Stomach (tissue), 9 donors: ENCODE data around the gene NEAT1. TPM values are rescaled to one million over a fixed set of nuclear protein-coding genes. Genes with fewer than 3 reads are reported as not detected.

Experiments used
- DNase-seq, 2 donors: peaks; one replicate each; pipeline versions ENCODE4 v3.0.0 to v3.0.0-alpha.2; 2013 to 2019
- H3K27ac ChIP-seq, 5 donors: fragments of 200-600 bp in 4 of 5; sonication (generic) in 4 of 5; one replicate each; pipeline ENCODE4 v1.5.1; 2013 to 2019; ENCODE audit warnings: mild to moderate bottlenecking in 1 of 5, moderate library complexity in 1 of 5
- H3K27me3 ChIP-seq, 3 donors: fragments of 200-600 bp; sonication (generic); one replicate each; pipeline ENCODE4 v1.5.1; 2017 to 2019; ENCODE audit warnings: mixed run types in 1 of 3
- H3K36me3 ChIP-seq, 4 donors: fragments of 200-600 bp; sonication (generic); 1 replicate in 3 of 4; 2 replicates in 1 of 4; pipeline ENCODE4 v1.5.1; 2016 to 2019
- H3K4me1 ChIP-seq, 4 donors: fragments of 200-600 bp; sonication (generic); one replicate each; pipeline ENCODE4 v1.5.1; 2016 to 2019
- H3K4me3 ChIP-seq, 4 donors: fragments of 200-600 bp; sonication (generic) in 3 of 4; one replicate each; pipeline ENCODE4 v1.5.1; 2016 to 2019; ENCODE audit warnings: mild to moderate bottlenecking in 1 of 4
- H3K9me3 ChIP-seq, 4 donors: fragments of 200-600 bp; sonication (generic); one replicate each; pipeline ENCODE4 v1.5.1; 2016 to 2019
- CTCF ChIP-seq, 7 experiments: fragments of 450-650 bp in 4 of 7; fragments of 200-600 bp in 3 of 7; sonication (generic) in 3 of 7; IDR thresholded peaks; one replicate each; pipeline ENCODE4 v1.5.1; 2016 to 2019; ENCODE audit warnings: antibody characterized with exemption in 7 of 7, control low read depth in 2 of 7, mild to moderate bottlenecking in 1 of 7
- EP300 ChIP-seq: sonication (generic); formaldehyde crosslinking; IDR thresholded peaks from one replicate; pipeline ENCODE4 v1.6.1; 2017; ENCODE audit warnings: antibody characterized with exemption
- POLR2A ChIP-seq, 4 donors: fragments of 450-650 bp; IDR thresholded peaks; one replicate each; pipeline ENCODE4 v1.6.1; 2016; ENCODE audit warnings: antibody characterized with exemption in 4 of 4, control low read depth in 2 of 4, mild to moderate bottlenecking in 1 of 4, moderate library complexity in 1 of 4
- POLR2AphosphoS5 ChIP-seq, 3 donors: sonication (generic); formaldehyde crosslinking; IDR thresholded peaks; one replicate each; pipeline ENCODE4 v1.6.1; 2016; ENCODE audit warnings: antibody characterized with exemption in 3 of 3
- WGBS, 5 donors: extraction: QIAGEN DNeasy Blood & Tissue Kit in 3 of 5; methylation state at CpG; one replicate each; pipeline versions ENCODE4 v1.1.5 to v1.1.7; 2013 to 2018; 5-methylcytosine and 5-hydroxymethylcytosine counted together
- intact Hi-C: fragments of 100-400 bp; cut with DNase I; formaldehyde crosslinking; loops from one replicate; pipeline ENCODE4 v1.15.1; 2023; ENCODE audit warnings: low total_unique reads
- polyA plus RNA-seq, 3 donors: library from polyadenylated mRNA; stranded (reverse); fragments of 200-250 nt; gene quantifications; one replicate each; pipeline ENCODE4 v1.2.3, GENCODE V29; 2013
- total RNA-seq, 5 donors: library from RNA; depleted of rRNA; stranded (reverse); fragments of >200 nt; gene quantifications; one replicate each; pipeline versions ENCODE4 v1.1.0 to v1.2.3, GENCODE V29; 2014 to 2016
- donor health status: healthy with polysubstance abuse.
- donor health status: Bipolar disorder and iron deficiency.
- donor health status: healthy.

NEAT1 gene
- total and polyA plus RNA-seq, 8 donors, result 131 to 2,124 (median 707) TPM

- peak overlapping the region in 4 of 5 donors; percentile 98 to 100 (median 100) for H3K27ac ChIP-seq
Measured at GRCh38 chr11:65431451-65432099, 9.0 kb downstream of the NEAT1 start.

DNA sequence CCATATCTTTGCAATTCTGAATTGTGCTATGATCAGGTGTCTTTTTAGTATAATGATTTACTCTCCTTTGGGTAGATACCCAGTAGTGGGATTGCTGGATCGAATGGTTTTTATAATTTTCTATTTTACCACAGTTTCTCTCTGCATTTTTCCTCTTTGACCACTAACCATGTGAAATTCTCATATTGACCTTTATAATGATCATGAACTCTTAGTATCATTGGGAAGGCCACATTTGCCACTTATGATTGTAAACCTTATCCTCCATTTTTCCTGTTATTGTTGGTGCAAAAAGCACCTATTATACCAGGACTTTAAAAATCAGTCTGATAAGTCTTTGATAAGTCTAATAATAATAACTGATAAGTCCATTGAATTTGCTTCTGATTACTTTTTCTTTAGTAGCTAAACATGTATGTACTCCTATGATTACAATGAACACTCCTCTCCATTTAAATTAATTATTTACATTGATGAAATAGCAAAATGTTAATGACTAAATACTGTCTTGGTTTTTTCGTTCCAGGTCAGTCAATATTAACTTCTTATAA, 9.6 kb downstream of the NEAT1 start:
- Histone ChIP-seq H3K9me3 (no peaks in the 10 kb centered on the region), H3K4me1 (peaks cover 54 to 98% (median 79%) of the 10 kb centered on the region in 4 donors), H3K27ac (peak overlapping the region in 4 of 5 donors; percentile 98 to 100 (median 100)), H3K27me3 (no peaks in the 10 kb centered on the region), H3K4me3 (peak overlapping the region in 2 of 4 donors; percentile 81 to 91), H3K36me3 (peaks cover 36 to 53% (median 43%) of the 10 kb centered on the region in 4 donors)
- intact Hi-C loops, result no loop called here
- 47 to 65% (median 57%) methylated on average over 2 of the region's 2 CpGs for whole genome bisulfite sequencing, 5 donors
- DNase-seq, result no peak
- TF ChIP-seq POLR2AphosphoS5 (IDR thresholded peaks at IDR 0.05) (peak in 1 of 3 donors; percentile 52), CTCF (IDR thresholded peaks at IDR 0.05) (no peak)

More at GRCh38 chr11:65431451-65432099, 9.0 kb downstream of the NEAT1 start:
- WGBS, 5 donors, result 44 to 61% (median 51%) methylated on average over 4 of the region's 4 CpGs
- TF ChIP-seq EP300 (no peak), POLR2AphosphoS5 (IDR thresholded peaks at IDR 0.05) (peak; percentile 49 to 95 (median 83))
- DNase-seq, result peak in 1 of 2 donors; percentile 50
- peak overlapping the region in 2 of 4 donors; percentile 81 to 91 for H3K4me3 ChIP-seq
- no peaks in the 10 kb centered on the region for H3K9me3 ChIP-seq
- peaks cover 60 to 100% (median 81%) of the 10 kb centered on the region in 4 donors for H3K4me1 ChIP-seq
- H3K27me3 ChIP-seq, result no peaks in the 10 kb centered on the region
- peaks cover 36 to 53% (median 44%) of the 10 kb centered on the region in 4 donors for H3K36me3 ChIP-seq
- intact Hi-C loops, result no loop called here

GRCh38 chr11:65432686-65433582, 10.3 kb downstream of the NEAT1 start:
- peaks cover 41 to 59% (median 49%) of the 10 kb centered on the region in 4 donors for H3K36me3 ChIP-seq
- peaks cover 50 to 96% (median 74%) of the 10 kb centered on the region in 4 donors for H3K4me1 ChIP-seq
- 87 to 97% (median 93%) methylated on average over 1 of the region's 1 CpG for WGBS, 5 donors
- TF ChIP-seq POLR2A (IDR thresholded peaks at IDR 0.05) (peak in 2 of 4 donors; percentile 19), CTCF (IDR thresholded peaks at IDR 0.05) (no peak), POLR2AphosphoS5 (IDR thresholded peaks at IDR 0.05) (peak in 2 of 3 donors; percentile 31 to 79)
- no peaks in the 10 kb centered on the region for H3K27me3 ChIP-seq
- peak in 1 of 2 donors; percentile 57 for DNase-seq
- intact Hi-C loops, result no loop called here
- H3K9me3 ChIP-seq, result no peaks in the 10 kb centered on the region
- peak overlapping the region in 2 of 4 donors; percentile 11 to 17 for H3K4me3 ChIP-seq
- peak overlapping the region in 4 of 5 donors; percentile 29 to 100 (median 98) for H3K27ac ChIP-seq

DNA sequence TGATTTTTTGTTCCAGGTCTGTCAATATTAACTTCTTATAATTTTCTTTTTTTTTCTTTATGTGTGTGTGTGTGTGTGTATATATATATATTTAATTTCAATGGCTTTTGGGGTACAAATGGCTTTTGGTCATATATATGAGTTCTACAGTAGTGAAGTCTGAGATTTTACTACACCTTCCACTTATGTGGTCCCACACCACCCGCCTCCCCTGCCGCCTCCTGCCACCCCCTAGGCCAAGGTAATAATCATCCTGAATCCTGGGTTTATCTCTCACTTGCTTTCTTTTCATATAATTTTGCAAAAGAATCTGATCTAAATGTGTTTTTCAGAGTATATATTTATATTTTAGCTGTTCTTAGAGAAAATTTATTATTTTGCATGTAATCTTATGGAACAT, 11.1 kb downstream of the NEAT1 start:
- no peaks in the 10 kb centered on the region for H3K9me3 ChIP-seq
- H3K27ac ChIP-seq, result peak overlapping the region in 3 of 5 donors; percentile 48 to 63 (median 62)
- H3K36me3 ChIP-seq, result peaks cover 47 to 66% (median 54%) of the 10 kb centered on the region in 4 donors
- intact Hi-C loops, result no loop called here
- TF ChIP-seq POLR2AphosphoS5 (IDR thresholded peaks at IDR 0.05) (no peak), CTCF (IDR thresholded peaks at IDR 0.05) (no peak), POLR2A (IDR thresholded peaks at IDR 0.05) (no peak), EP300 (no peak)
- DNase-seq, result no peak
- H3K4me1 ChIP-seq, result peaks cover 44 to 96% (median 69%) of the 10 kb centered on the region in 4 donors
- H3K4me3 ChIP-seq, result peak overlapping the region in 1 of 4 donors; percentile 17
- WGBS, 5 donors, result 93 to 98% (median 96%) methylated on average over 2 of the region's 2 CpGs
- no peaks in the 10 kb centered on the region for H3K27me3 ChIP-seq
